CD4-positive, alpha-beta T cell treated with Interleukin-17A for 1 hour (primary cell): ENCODE results near the gene ZNF35.
"Not testable (repeated sequence)": the region's sequence is repeated elsewhere in the genome, so short reads cannot be mapped to it uniquely, and the experiment has no call there.

Experiments
- DNase-seq: peaks from one replicate; pipeline ENCODE4 v3.0.0-alpha.2; 2020

The ZNF35 gene

GRCh38 chr3:44648564-44649229, at the start of gene ZNF35:
Gene ZNF35 (plus strand): TSS chr3:44648732. CDS start chr3:44651068, 2,336 bp downstream.
- DNase-seq, result peak; percentile 34

- no peak for DNase-seq
Measured at GRCh38 chr3:44601749-44602148, 46.8 kb upstream of the ZNF35 start.

DNA sequence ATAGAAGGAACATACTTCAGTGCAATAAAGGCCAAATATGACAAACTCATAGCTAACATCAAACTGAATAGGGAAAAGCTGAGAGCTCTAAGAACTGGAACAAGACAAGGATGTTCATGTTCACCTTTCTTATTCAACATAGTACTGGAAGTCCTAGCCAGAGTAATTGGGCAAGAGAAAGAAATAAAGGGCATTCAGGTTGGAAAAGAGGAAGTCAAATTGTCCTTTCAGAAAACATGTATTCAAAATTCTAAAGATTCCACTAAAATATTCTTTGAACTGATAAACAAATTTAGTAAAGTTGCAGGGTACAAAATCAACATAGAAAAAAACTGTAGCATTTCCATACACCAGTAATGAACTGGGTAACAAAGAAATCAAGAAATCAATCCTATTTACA, 35.9 kb upstream of the ZNF35 start:
- no peak for DNase-seq

- DNase-seq, result peak; percentile 61
Measured at GRCh38 chr3:44624749-44625480, 23.6 kb upstream of the ZNF35 start, which contains the start of gene ZNF197. Gene ZNF197 (plus strand): TSS chr3:44625036. CDS start chr3:44629155, 4,119 bp downstream.

DNA sequence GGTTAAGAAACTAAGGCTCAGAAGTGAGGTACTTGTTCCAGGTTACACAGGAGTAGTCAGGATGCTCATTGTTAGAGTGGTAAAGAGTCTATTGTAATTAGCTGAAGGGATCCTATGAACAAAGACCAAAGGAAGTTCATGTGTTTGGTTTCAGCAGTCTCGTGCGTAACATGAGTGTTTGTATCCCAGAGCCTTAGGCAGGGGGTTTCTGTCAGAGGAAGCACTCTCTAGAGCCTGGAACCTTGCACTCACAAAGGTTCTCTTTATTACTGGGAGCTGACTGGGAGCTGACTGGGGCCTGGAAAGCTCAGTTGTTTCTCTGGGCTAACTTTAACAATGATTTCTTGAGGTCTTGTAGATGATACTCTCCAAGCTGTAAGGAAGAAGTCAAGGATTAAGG, 19.8 kb upstream of the ZNF35 start:
- DNase-seq, result no peak

DNA sequence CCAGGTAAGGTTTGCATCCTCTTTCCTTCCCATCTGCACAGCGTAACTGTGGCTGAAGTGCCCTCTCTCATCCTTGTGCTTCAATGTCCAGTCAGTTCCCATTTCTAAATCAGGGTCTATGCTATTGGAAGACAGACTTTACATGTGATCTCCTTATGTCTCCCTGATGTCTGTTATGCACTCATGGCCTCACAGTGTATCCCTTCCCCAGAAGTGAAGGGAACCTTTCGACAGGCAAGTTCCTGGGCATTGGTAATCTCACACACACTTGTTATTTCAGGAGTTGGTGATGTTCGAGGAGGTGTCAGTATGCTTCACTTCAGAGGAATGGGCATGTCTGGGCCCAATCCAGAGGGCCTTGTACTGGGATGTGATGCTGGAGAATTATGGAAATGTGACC, 16.3 kb upstream of the ZNF35 start:
- DNase-seq, result no peak

DNA sequence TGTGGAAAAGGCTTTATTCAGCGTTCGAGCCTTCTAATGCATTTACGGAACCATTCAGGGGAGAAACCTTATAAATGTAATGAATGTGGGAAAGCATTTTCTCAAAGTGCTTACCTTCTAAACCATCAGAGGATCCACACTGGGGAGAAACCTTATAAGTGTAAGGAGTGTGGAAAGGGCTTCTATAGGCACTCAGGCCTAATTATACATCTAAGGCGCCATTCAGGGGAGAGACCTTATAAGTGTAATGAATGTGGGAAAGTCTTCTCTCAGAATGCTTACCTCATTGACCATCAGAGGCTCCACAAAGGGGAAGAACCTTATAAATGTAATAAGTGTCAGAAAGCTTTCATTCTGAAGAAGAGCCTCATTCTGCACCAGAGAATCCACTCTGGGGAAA, 6.2 kb upstream of the ZNF35 start:
- no peak for DNase-seq

DNA sequence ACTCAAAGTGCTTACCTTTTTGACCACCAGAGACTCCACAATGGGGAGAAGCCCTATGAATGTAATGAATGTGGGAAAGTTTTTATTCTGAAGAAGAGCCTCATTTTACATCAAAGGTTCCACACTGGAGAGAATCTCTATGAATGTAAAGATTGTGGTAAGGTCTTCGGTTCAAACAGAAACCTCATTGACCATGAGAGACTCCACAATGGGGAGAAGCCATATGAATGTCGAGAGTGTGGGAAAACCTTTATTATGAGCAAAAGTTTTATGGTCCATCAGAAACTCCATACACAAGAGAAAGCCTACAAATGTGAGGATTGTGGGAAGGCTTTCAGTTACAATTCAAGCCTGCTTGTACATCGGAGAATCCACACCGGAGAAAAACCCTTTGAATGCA, 5.5 kb upstream of the ZNF35 start:
- no peak for DNase-seq

DNA sequence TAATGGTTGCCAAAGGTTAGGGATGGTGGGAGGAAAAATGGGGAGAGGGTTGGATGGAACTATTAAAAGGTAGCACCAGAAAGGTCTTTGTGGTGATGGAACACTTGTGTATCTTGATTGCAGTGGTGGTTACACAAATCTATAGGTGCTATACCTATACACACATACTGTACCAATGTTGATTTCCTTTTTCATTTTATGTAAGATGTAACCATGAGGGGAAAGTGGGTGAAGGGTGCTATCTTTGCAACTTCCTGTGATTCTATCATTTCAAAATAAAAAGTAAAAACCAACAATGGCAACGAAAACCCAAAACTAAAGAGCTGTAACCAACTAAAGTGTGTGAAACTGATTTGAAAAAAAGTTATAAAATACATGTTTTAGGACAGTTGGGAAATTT, 761 bp upstream of the ZNF35 start:
- no peak for DNase-seq

DNA sequence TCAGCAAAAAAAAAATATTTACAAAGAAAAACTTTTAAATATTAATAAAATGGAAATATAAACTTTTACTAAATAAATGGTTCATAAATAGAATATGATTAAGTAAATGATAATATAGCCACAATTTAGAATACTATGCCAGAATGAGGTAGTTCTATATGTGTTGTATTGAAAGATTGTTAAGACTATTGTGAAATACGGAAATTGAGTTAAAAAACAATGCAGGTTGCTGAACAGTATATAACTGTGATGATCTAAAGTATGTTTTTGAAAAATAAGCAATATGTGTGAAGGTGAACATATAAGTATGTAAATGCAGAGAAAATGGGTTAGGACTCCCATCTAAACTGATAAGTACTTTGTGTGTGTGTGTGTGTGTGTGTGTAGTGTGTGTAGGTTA, 1.2 kb downstream of the ZNF35 start:
- no peak for DNase-seq

GRCh38 chr3:44654039-44654438, 5.5 kb downstream of the ZNF35 start:
- no peak for DNase-seq

DNA sequence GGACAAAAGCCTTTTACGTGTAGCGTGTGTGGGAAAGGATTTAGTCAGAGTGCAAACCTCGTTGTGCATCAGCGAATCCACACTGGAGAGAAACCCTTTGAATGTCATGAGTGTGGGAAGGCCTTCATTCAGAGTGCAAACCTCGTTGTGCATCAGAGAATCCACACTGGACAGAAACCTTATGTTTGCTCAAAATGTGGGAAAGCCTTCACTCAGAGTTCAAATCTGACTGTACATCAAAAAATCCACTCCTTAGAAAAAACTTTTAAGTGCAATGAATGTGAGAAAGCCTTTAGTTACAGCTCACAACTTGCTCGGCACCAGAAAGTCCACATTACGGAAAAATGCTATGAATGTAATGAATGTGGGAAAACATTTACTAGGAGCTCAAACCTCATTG, 10.5 kb downstream of the ZNF35 start:
- DNase-seq, result no peak

- DNase-seq, result no peak
Measured at GRCh38 chr3:44659434-44659833, 10.9 kb downstream of the ZNF35 start.

DNA sequence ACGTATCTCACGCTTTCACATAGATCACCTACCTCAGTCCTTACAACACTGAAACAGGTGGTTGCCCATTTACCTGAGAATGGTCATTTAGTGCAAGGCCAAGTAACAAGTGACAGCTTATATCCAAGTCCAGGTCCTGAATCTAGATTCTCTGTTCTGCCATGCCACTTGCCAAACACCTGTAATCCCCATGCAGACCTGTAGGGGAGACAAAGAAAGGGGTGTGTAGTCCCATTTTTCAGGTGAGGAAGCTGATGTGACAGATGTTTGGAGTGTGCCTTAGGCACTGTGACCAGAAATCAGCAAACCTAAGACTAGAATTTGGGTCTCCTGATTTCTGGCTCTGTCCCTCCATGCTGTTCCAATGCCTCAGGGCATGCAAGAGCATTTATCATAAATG, 12.7 kb downstream of the ZNF35 start:
- no peak for DNase-seq

GRCh38 chr3:44665173-44665572, 16.6 kb downstream of the ZNF35 start:
- no peak for DNase-seq

GRCh38 chr3:44666346-44666745, 17.8 kb downstream of the ZNF35 start:
- DNase-seq, result no peak

GRCh38 chr3:44669760-44670159, 21.2 kb downstream of the ZNF35 start:
- DNase-seq, result no peak

DNA sequence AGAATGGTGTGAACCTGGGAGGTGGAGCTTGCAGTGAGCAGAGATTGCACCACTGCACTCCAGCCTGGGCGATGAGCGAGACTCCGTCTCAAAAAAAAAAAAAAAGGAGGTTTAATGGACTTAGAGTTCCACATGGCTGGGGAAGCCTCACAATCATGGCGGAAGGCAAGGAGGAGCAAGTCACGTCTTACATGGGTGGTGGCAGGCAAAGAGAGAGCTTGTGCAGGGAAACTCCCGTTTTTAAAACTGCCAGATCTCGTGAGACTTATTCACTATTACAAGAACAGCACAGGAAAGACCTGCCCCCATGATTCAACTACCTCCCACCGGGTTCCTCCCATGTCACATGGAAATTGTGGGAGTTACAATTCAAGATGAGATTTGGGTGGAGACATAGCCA, 24.9 kb downstream of the ZNF35 start:
- DNase-seq, result not testable (repeated sequence)

- no peak for DNase-seq
Measured at GRCh38 chr3:44674211-44674610, 25.7 kb downstream of the ZNF35 start.

DNA sequence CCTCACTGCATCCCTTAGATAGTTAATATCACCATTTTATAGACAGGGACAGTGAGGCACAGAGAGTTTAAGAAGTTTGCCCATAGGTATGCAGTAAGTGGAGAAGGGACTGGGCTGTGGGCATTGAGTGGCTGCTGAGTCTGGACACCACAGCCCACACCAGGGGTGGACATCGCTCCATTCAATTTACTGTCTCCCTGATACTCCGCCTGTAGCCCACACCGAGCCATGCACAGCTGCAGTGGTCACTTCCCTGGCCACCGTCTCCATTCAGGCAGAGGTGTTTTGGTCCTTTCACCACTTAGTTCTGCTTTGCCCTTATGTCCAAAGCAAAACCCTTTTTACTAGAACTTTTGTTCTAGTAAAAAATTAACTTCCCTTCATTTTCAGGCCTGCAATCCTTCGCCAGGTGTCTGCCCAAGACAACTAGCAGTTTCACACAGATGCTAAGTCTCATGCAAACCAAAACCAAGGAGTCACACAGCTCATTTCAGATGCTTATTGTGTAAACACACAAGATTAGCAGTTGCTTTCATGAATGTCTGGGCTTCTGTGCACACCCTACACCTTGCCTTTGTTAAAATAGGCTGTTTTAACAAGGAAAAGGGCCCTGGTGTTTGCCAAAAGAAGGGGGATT, 30.1 kb downstream of the ZNF35 start:
- no peak for DNase-seq

- DNase-seq, result no peak
Measured at GRCh38 chr3:44680921-44681455, 32.5 kb downstream of the ZNF35 start.

DNA sequence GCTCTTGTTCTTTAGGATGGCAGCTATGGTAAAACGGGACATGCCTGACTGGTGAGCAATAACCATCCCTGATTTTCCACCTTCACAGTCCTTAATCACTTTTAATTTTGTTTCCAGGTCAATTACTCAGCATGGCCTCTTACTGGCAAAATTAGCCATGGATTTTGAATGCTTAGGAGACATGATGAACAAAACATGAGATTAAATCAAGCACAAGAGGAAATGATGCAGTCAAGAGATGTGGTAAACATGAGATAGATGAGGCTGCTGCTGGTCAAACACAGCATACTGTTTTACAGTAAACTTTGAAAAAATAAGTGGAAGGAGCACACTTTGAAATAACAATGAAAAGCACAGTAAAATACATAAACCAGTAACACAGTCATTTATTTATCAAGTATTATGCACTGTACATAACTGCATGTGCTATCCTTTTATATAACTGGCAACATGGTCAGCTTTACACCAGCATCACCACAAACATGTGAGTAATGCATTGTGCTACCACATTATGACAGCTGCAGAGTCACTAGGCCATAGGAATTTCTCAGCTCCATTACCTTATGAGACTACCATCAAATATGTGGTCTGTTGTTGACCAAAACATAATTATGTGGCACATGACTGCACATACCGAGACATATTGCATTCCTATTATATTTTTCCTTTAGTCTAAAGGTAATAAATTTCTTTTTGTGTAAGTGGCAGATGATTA, 33.8 kb downstream of the ZNF35 start:
- no peak for DNase-seq

DNA sequence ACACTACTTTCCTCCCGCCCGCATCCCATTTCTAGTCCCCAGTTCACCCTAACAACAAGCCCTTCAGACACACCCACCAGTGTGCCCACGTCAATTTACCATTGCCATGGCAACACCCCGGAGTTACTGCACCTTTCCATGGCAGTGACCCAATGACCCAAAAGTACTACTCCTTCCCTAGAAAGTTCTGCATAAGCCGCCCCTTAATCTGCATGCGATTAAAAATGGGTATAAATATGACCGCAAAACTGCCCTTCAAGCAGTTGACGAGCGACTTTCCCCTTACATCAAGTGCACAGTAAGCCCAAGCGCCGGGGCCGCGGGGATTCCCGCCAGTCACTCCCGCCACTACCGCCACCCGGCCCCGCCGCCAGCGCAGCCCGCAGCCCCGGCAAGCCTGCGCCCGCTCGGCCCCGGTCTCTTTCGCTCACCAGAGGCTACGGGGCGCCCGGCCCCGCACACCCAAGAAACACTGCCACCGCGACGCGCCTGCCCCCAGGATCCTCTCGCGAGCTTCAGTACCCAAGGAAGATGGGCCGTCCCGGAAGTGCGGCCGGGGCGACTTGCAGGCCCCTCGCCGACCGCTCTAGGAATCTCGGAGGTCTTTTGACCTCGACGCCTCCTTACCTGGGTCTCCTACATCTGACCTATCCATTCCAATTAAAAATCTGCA, 36.7 kb downstream of the ZNF35 start:
- DNase-seq, result peak; percentile 56
